Activated T-helper 1 cell treated with anti-CD3 and anti-CD28 coated beads, Interleukin-12 subunit alpha, Interleukin-12 subunit beta, Interleukin-2, Interleukin-4 antibody, amounts not matched to agents 30 ng/mL and 10 ng/mL and 1 ng/mL, durations not matched to agents 14 hours and 24 hours and 36 hours (primary cell): ENCODE data around the gene NAA15. TPM values are rescaled to one million over a fixed set of nuclear protein-coding genes. Genes with fewer than 3 reads are reported as not detected.

Source experiments
- DNase-seq: peaks from one replicate; pipeline ENCODE4 v3.0.0; 2021; ENCODE audit warnings: low spot score
- H3K27ac Mint-ChIP-seq: one replicate; pipeline ENCODE4 v1.8.0; 2021; ENCODE audit warnings: mild to moderate bottlenecking, mixed read lengths
- H3K27me3 Mint-ChIP-seq: one replicate; pipeline ENCODE4 v1.8.0; 2022; ENCODE audit warnings: mild to moderate bottlenecking, moderate library complexity, mixed read lengths; ENCODE audit not compliant: insufficient read depth
- H3K36me3 Mint-ChIP-seq: one replicate; pipeline ENCODE4 v1.8.0; 2021; ENCODE audit warnings: low read depth, mixed read lengths
- H3K4me1 Mint-ChIP-seq: one replicate; pipeline ENCODE4 v1.8.0; 2021; ENCODE audit warnings: low read depth, mixed read lengths
- H3K4me3 Mint-ChIP-seq: one replicate; pipeline ENCODE4 v1.8.0; 2021; ENCODE audit warnings: mild to moderate bottlenecking, moderate library complexity, mixed read lengths
- H3K9me3 Mint-ChIP-seq: one replicate; pipeline ENCODE4 v1.8.0; 2021; ENCODE audit warnings: mixed read lengths
- intact Hi-C: fragments of 100-400 bp; cut with micrococcal nuclease; formaldehyde crosslinking; loops from one replicate; pipeline ENCODE4 v1.15.1; 2024
- total RNA-seq: library from RNA; stranded (reverse); gene quantifications from 2 replicates; pipeline ENCODE4 v1.2.3, GENCODE V29; 2022

NAA15 gene
- total RNA-seq, 1 donor from 2014 or later: 110 TPM

GRCh38 chr4:139278912-139279759 lies 22.2 kb upstream of the NAA15 start:
- intact Hi-C loops: loop anchor here (1.0 kb wide), 1 partner anchor 13 kb away; no protein-coding TSS in a partner anchor
- Mint-ChIP-seq H3K4me3 (peak overlapping the region; percentile 65), H3K4me1 (peaks cover 13% of the 10 kb centered on the region), H3K36me3 (peaks cover 3% of the 10 kb centered on the region), H3K27ac (no peak overlapping the region), H3K9me3 (peaks cover 8% of the 10 kb centered on the region), H3K27me3 (peaks cover 74% of the 10 kb centered on the region)
- no peak for DNase-seq

- Mint-ChIP-seq H3K9me3 (peaks cover 17% of the 10 kb centered on the region), H3K36me3 (peaks cover 7% of the 10 kb centered on the region), H3K4me3 (peak within 1 kb of the TSS; percentile 65), H3K27me3 (peaks cover 73% of the 10 kb centered on the region), H3K4me1 (peaks cover 13% of the 10 kb centered on the region), H3K27ac (no peak within 1 kb of the TSS)
- DNase-seq: no peak
- intact Hi-C loops: loop anchor here (1.0 kb wide), 1 partner anchor 14 kb away; no protein-coding TSS in a partner anchor
Measured at GRCh38 chr4:139279760-139280620, 21.3 kb upstream of the NAA15 start, which contains the start of gene MGARP. TSS of gene MGARP (minus strand) at chr4:139280225. CDS start at chr4:139280158, 67 bp downstream.

GRCh38 chr4:139282065-139282720 lies 19.1 kb upstream of the NAA15 start:
- Mint-ChIP-seq H3K9me3 (peaks cover 23% of the 10 kb centered on the region), H3K27ac (no peak overlapping the region), H3K4me3 (no peak overlapping the region), H3K4me1 (peaks cover 13% of the 10 kb centered on the region), H3K36me3 (peaks cover 6% of the 10 kb centered on the region), H3K27me3 (peaks cover 57% of the 10 kb centered on the region)
- no peak for DNase-seq
- intact Hi-C loops: no loop called here

GRCh38 chr4:139282721-139283075 lies 18.6 kb upstream of the NAA15 start:
- Mint-ChIP-seq H3K27me3 (peaks cover 56% of the 10 kb centered on the region), H3K4me1 (peaks cover 13% of the 10 kb centered on the region), H3K4me3 (no peak overlapping the region), H3K27ac (no peak overlapping the region), H3K36me3 (peaks cover 6% of the 10 kb centered on the region), H3K9me3 (peaks cover 23% of the 10 kb centered on the region)
- intact Hi-C loops: no loop called here
- DNase-seq: no peak

GRCh38 chr4:139286186-139286698 lies 15.1 kb upstream of the NAA15 start:
- no peak overlapping the region for H3K4me3 Mint-ChIP-seq
- no peak for DNase-seq
- H3K9me3 Mint-ChIP-seq: peaks cover 23% of the 10 kb centered on the region
- H3K27ac Mint-ChIP-seq: no peak overlapping the region
- H3K36me3 Mint-ChIP-seq: peaks cover 15% of the 10 kb centered on the region
- no peaks in the 10 kb centered on the region for H3K4me1 Mint-ChIP-seq
- intact Hi-C loops: no loop called here
- peaks cover 22% of the 10 kb centered on the region for H3K27me3 Mint-ChIP-seq

- no peaks in the 10 kb centered on the region for H3K9me3 Mint-ChIP-seq
- intact Hi-C loops: loop anchor here (1.0 to 10.0 kb wide), 7 partner anchors 29 to 1079 kb away; partner anchors contain the start of genes NOCT and SCOC
- H3K4me3 Mint-ChIP-seq: peak overlapping the region; percentile 93
- peaks cover 17% of the 10 kb centered on the region for H3K36me3 Mint-ChIP-seq
- peak; percentile 92 for DNase-seq
- H3K27ac Mint-ChIP-seq: peak overlapping the region; percentile 94
- no peaks in the 10 kb centered on the region for H3K27me3 Mint-ChIP-seq
- peaks cover 39% of the 10 kb centered on the region for H3K4me1 Mint-ChIP-seq
Measured at GRCh38 chr4:139295206-139295941, 5.9 kb upstream of the NAA15 start.

GRCh38 chr4:139295942-139296299 lies 5.4 kb upstream of the NAA15 start:
- peak overlapping the region; percentile 93 for H3K4me3 Mint-ChIP-seq
- peak overlapping the region; percentile 94 for H3K27ac Mint-ChIP-seq
- peaks cover 45% of the 10 kb centered on the region for H3K4me1 Mint-ChIP-seq
- H3K9me3 Mint-ChIP-seq: no peaks in the 10 kb centered on the region
- no peaks in the 10 kb centered on the region for H3K27me3 Mint-ChIP-seq
- intact Hi-C loops: loop anchor here (1.0 to 10.0 kb wide), 7 partner anchors 30 to 1079 kb away; partner anchors contain the start of genes NOCT and SCOC
- no peak for DNase-seq
- peaks cover 17% of the 10 kb centered on the region for H3K36me3 Mint-ChIP-seq

- peak overlapping the region; percentile 22 for H3K4me3 Mint-ChIP-seq
- no peaks in the 10 kb centered on the region for H3K27me3 Mint-ChIP-seq
- no peak overlapping the region for H3K27ac Mint-ChIP-seq
- H3K36me3 Mint-ChIP-seq: peaks cover 16% of the 10 kb centered on the region
- peaks cover 48% of the 10 kb centered on the region for H3K4me1 Mint-ChIP-seq
- intact Hi-C loops: loop anchor here (10.0 kb wide), 1 partner anchor 1078 kb away; the partner anchor contains the start of gene SCOC
- DNase-seq: no peak
- no peaks in the 10 kb centered on the region for H3K9me3 Mint-ChIP-seq
Measured at GRCh38 chr4:139297001-139297410, 4.3 kb upstream of the NAA15 start.

- no peaks in the 10 kb centered on the region for H3K27me3 Mint-ChIP-seq
- peak overlapping the region; percentile 95 for H3K4me3 Mint-ChIP-seq
- peak overlapping the region; percentile 97 for H3K27ac Mint-ChIP-seq
- H3K36me3 Mint-ChIP-seq: peaks cover 18% of the 10 kb centered on the region
- peaks cover 67% of the 10 kb centered on the region for H3K4me1 Mint-ChIP-seq
- H3K9me3 Mint-ChIP-seq: no peaks in the 10 kb centered on the region
- no peak for DNase-seq
- intact Hi-C loops: loop anchor here (10.0 kb wide), 1 partner anchor 1075 kb away; the partner anchor contains the start of gene SCOC
Measured at GRCh38 chr4:139299536-139299935, 1.8 kb upstream of the NAA15 start.

GRCh38 chr4:139300431-139301112 lies 733 bp upstream of the NAA15 start:
- no peak for DNase-seq
- H3K27me3 Mint-ChIP-seq: no peaks in the 10 kb centered on the region
- H3K9me3 Mint-ChIP-seq: peaks cover 4% of the 10 kb centered on the region
- peaks cover 71% of the 10 kb centered on the region for H3K4me1 Mint-ChIP-seq
- peak overlapping the region; percentile 97 for H3K27ac Mint-ChIP-seq
- peaks cover 20% of the 10 kb centered on the region for H3K36me3 Mint-ChIP-seq
- intact Hi-C loops: loop anchor here (1.0 to 5.0 kb wide), 7 partner anchors 42 to 270 kb away; partner anchors contain the start of gene RAB33B
- peak overlapping the region; percentile 95 for H3K4me3 Mint-ChIP-seq
